ENCODE measurements around the gene ISG15. TPM values are rescaled to one million over a fixed set of nuclear protein-coding genes. Genes with fewer than 3 reads are reported as not detected.
A peak's percentile ranks its signal among the peaks of the same experiment; 100 is the strongest.

The ISG15 gene
- total RNA-seq, 1 donor: 90.5 TPM

- Histone ChIP-seq H3K4me2 (ENCODE audit: insufficient read depth, low read length) (peak overlapping the region; percentile 45), H3K36me3 (ENCODE audit: insufficient read depth, low read length) (no peaks in the 10 kb centered on the region), H3K27ac (ENCODE audit: low read depth, low read length) (no peak overlapping the region), H3K4me1 (ENCODE audit: insufficient read depth, low read length) (no peaks in the 10 kb centered on the region), H2AFZ (ENCODE audit: low read length) (no peak overlapping the region), H3K79me2 (ENCODE audit: insufficient read depth, low read length) (no peaks in the 10 kb centered on the region), H3K9me3 (ENCODE audit: low read depth, low read length) (no peaks in the 10 kb centered on the region), H4K20me1 (ENCODE audit: insufficient read depth, low read length) (peaks cover 10% of the 10 kb centered on the region), H3K27me3 (ENCODE audit: insufficient read depth, low read length) (peaks cover 20% of the 10 kb centered on the region), H3K4me3 (ENCODE audit: insufficient read depth, low read length) (no peak overlapping the region)
- DNase-seq (ENCODE audit: insufficient read length, low spot score, missing footprints): no peak
- no peak for TF ChIP-seq CTCF (IDR thresholded peaks at IDR 0.05; ENCODE audit: extremely low read depth, low read depth, low read length)
Measured at GRCh38 chr1:1032424-1032823, 19.1 kb downstream of the ISG15 start.

- Histone ChIP-seq H3K36me3 (ENCODE audit: insufficient read depth, low read length) (no peaks in the 10 kb centered on the region), H3K9me3 (ENCODE audit: low read depth, low read length) (no peaks in the 10 kb centered on the region), H3K4me1 (ENCODE audit: insufficient read depth, low read length) (no peaks in the 10 kb centered on the region), H3K79me2 (ENCODE audit: insufficient read depth, low read length) (no peaks in the 10 kb centered on the region), H3K27ac (ENCODE audit: low read depth, low read length) (no peak overlapping the region), H4K20me1 (ENCODE audit: insufficient read depth, low read length) (peaks cover 10% of the 10 kb centered on the region), H3K4me3 (ENCODE audit: insufficient read depth, low read length) (peak overlapping the region; percentile 54), H3K4me2 (ENCODE audit: insufficient read depth, low read length) (peak overlapping the region; percentile 45), H3K27me3 (ENCODE audit: insufficient read depth, low read length) (peaks cover 20% of the 10 kb centered on the region), H2AFZ (ENCODE audit: low read length) (no peak overlapping the region)
- DNase-seq (ENCODE audit: insufficient read length, low spot score, missing footprints): peak; percentile 98
- peak; percentile 42 for TF ChIP-seq CTCF (IDR thresholded peaks at IDR 0.05; ENCODE audit: extremely low read depth, low read depth, low read length)
Measured at GRCh38 chr1:1033009-1033587, 19.8 kb downstream of the ISG15 start.

GRCh38 chr1:1033731-1034438 is 20.6 kb downstream of the ISG15 start:
- H3K36me3 ChIP-seq (ENCODE audit: insufficient read depth, low read length): no peaks in the 10 kb centered on the region
- H3K4me2 ChIP-seq (ENCODE audit: insufficient read depth, low read length): no peak overlapping the region
- no peaks in the 10 kb centered on the region for H3K79me2 ChIP-seq (ENCODE audit: insufficient read depth, low read length)
- TF ChIP-seq CTCF (IDR thresholded peaks at IDR 0.05; ENCODE audit: extremely low read depth, low read depth, low read length): no peak
- H3K4me3 ChIP-seq (ENCODE audit: insufficient read depth, low read length): no peak overlapping the region
- H3K27me3 ChIP-seq (ENCODE audit: insufficient read depth, low read length): peaks cover 20% of the 10 kb centered on the region
- no peak for DNase-seq (ENCODE audit: insufficient read length, low spot score, missing footprints)
- no peak overlapping the region for H2AFZ ChIP-seq (ENCODE audit: low read length)
- H3K27ac ChIP-seq (ENCODE audit: low read depth, low read length): no peak overlapping the region
- no peaks in the 10 kb centered on the region for H3K4me1 ChIP-seq (ENCODE audit: insufficient read depth, low read length)
- H3K9me3 ChIP-seq (ENCODE audit: low read depth, low read length): no peaks in the 10 kb centered on the region
- peaks cover 18% of the 10 kb centered on the region for H4K20me1 ChIP-seq (ENCODE audit: insufficient read depth, low read length)

- no peaks in the 10 kb centered on the region for H3K36me3 ChIP-seq (ENCODE audit: insufficient read depth, low read length)
- no peak overlapping the region for H3K4me2 ChIP-seq (ENCODE audit: insufficient read depth, low read length)
- H3K4me3 ChIP-seq (ENCODE audit: insufficient read depth, low read length): no peak overlapping the region
- H3K4me1 ChIP-seq (ENCODE audit: insufficient read depth, low read length): no peaks in the 10 kb centered on the region
- no peak overlapping the region for H3K27ac ChIP-seq (ENCODE audit: low read depth, low read length)
- no peak for TF ChIP-seq CTCF (IDR thresholded peaks at IDR 0.05; ENCODE audit: extremely low read depth, low read depth, low read length)
- no peak overlapping the region for H2AFZ ChIP-seq (ENCODE audit: low read length)
- DNase-seq (ENCODE audit: insufficient read length, low spot score, missing footprints): no peak
- peaks cover 20% of the 10 kb centered on the region for H3K27me3 ChIP-seq (ENCODE audit: insufficient read depth, low read length)
- peaks cover 20% of the 10 kb centered on the region for H4K20me1 ChIP-seq (ENCODE audit: insufficient read depth, low read length)
- H3K79me2 ChIP-seq (ENCODE audit: insufficient read depth, low read length): no peaks in the 10 kb centered on the region
- H3K9me3 ChIP-seq (ENCODE audit: low read depth, low read length): no peaks in the 10 kb centered on the region
Measured at GRCh38 chr1:1034439-1034781, 21.1 kb downstream of the ISG15 start.
